Loucy (cell line): Measurements from ENCODE around the gene C13orf46.

Experiments
- H2AFZ ChIP-seq: fragments of 200-600 bp; sonication (generic); 2 replicates; pipeline ENCODE4 v1.6.0; 2016; ENCODE audit warnings: antibody characterized with exemption, mild to moderate bottlenecking, low read length, moderate library complexity
- H3F3A ChIP-seq: fragments of 200-600 bp; 2 replicates; pipeline ENCODE4 v1.6.0; 2016; ENCODE audit warnings: antibody characterized with exemption, low read depth, mild to moderate bottlenecking
- H3K27me3 ChIP-seq: fragments of 200-600 bp; sonication (generic); 2 replicates; pipeline ENCODE4 v1.6.1; 2014; ENCODE audit warnings: low read length, mild to moderate bottlenecking; ENCODE audit not compliant: insufficient read depth, poor library complexity, severe bottlenecking
- H3K36me3 ChIP-seq: fragments of 200-600 bp; sonication (generic); 2 replicates; pipeline ENCODE4 v1.6.1; 2016; ENCODE audit warnings: low read length; ENCODE audit not compliant: insufficient read depth
- H3K4me1 ChIP-seq: fragments of 200-600 bp; sonication (generic); 2 replicates; pipeline ENCODE4 v1.5.1; 2014; ENCODE audit warnings: low read length, mild to moderate bottlenecking; ENCODE audit not compliant: insufficient read depth, poor library complexity, severe bottlenecking
- H3K4me2 ChIP-seq: fragments of 200-600 bp; sonication (generic); 2 replicates; pipeline ENCODE4 v1.6.0; 2014; ENCODE audit warnings: antibody characterized with exemption, low read length, low read depth, mild to moderate bottlenecking; ENCODE audit not compliant: poor library complexity, severe bottlenecking
- H3K4me3 ChIP-seq: fragments of 200-600 bp; sonication (generic); 2 replicates; pipeline ENCODE4 v1.5.1; 2014; ENCODE audit warnings: low read length, mild to moderate bottlenecking, mixed read lengths; ENCODE audit not compliant: poor library complexity, severe bottlenecking
- H3K79me2 ChIP-seq: fragments of 200-600 bp; sonication (generic); 2 replicates; pipeline ENCODE4 v1.6.1; 2014; ENCODE audit warnings: low read length; ENCODE audit not compliant: insufficient read depth
- H3K9ac ChIP-seq: fragments of 200-600 bp; sonication (generic); 2 replicates; pipeline ENCODE4 v1.6.0; 2014; ENCODE audit warnings: mild to moderate bottlenecking, low read depth, low read length, moderate library complexity; ENCODE audit not compliant: poor library complexity, severe bottlenecking
- H3K9me2 ChIP-seq: fragments of 200-600 bp; sonication (generic); replicated peaks from 2 replicates; pipeline ENCODE4 v1.6.1; 2016; ENCODE audit warnings: low read depth, low read length, mixed read lengths
- H3K9me3 ChIP-seq: fragments of 200-600 bp; sonication (generic); 2 replicates; pipeline ENCODE4 v1.6.1; 2014; ENCODE audit warnings: mild to moderate bottlenecking, antibody characterized with exemption, low read length, low read depth; ENCODE audit not compliant: insufficient read depth
- H4K20me1 ChIP-seq: fragments of 200-600 bp; sonication (generic); 2 replicates; pipeline ENCODE4 v1.6.0; 2014; ENCODE audit warnings: antibody characterized with exemption, low read length, mild to moderate bottlenecking; ENCODE audit not compliant: insufficient read depth, poor library complexity, severe bottlenecking
- EZH2phosphoT487 ChIP-seq: fragments of 200-600 bp; IDR thresholded peaks from 2 replicates; pipeline ENCODE4 v1.6.1; 2018; ENCODE audit warnings: antibody characterized with exemption, mild to moderate bottlenecking, moderate library complexity, borderline replicate concordance
- TF ChIP-seq, protein P1 (sequence below): fragments of 200-600 bp; sonication (generic); conservative IDR thresholded peaks from 2 replicates; pipeline ENCODE4 v1.5.1; 2014; ENCODE audit warnings: mild to moderate bottlenecking, antibody characterized with exemption, low read length

The C13orf46 gene

DNA sequence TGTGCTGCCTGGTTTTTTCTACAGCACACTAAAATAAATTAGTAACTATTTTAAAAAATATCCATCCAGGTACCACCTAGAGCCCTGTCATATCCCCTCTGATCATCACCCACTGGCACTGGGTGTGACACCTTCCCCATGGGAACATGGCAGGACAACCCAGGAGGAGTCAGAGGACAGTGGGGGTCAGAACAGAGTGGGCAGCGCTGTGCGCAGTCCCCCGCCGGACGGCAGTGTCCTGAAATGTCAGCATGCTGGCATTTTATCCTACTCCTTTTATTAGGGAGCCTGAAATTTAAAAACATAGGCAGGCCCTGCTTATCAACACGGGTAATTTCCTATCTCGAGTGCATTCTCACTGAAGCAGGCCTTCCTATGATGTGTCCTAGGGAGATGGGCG lies 67.9 kb downstream of the C13orf46 start:
- Histone ChIP-seq H4K20me1 (no peaks in the 10 kb centered on the region), H3K27me3 (no peaks in the 10 kb centered on the region), H3K9ac (no peak overlapping the region), H3K4me2 (no peak overlapping the region), H3K9me3 (peaks cover under 1% of the 10 kb centered on the region; the same call in 1 of the 2 replicates), H3K79me2 (no peaks in the 10 kb centered on the region), H3F3A (no peaks in the 10 kb centered on the region), H3K4me3 (no peak overlapping the region), H2AFZ (no peak overlapping the region), H3K4me1 (peaks cover 4% of the 10 kb centered on the region), H3K36me3 (no peaks in the 10 kb centered on the region), H3K9me2 (no peaks in the 10 kb centered on the region)
- TF ChIP-seq EZH2phosphoT487 = no peak
- TF ChIP-seq, protein P1, sequence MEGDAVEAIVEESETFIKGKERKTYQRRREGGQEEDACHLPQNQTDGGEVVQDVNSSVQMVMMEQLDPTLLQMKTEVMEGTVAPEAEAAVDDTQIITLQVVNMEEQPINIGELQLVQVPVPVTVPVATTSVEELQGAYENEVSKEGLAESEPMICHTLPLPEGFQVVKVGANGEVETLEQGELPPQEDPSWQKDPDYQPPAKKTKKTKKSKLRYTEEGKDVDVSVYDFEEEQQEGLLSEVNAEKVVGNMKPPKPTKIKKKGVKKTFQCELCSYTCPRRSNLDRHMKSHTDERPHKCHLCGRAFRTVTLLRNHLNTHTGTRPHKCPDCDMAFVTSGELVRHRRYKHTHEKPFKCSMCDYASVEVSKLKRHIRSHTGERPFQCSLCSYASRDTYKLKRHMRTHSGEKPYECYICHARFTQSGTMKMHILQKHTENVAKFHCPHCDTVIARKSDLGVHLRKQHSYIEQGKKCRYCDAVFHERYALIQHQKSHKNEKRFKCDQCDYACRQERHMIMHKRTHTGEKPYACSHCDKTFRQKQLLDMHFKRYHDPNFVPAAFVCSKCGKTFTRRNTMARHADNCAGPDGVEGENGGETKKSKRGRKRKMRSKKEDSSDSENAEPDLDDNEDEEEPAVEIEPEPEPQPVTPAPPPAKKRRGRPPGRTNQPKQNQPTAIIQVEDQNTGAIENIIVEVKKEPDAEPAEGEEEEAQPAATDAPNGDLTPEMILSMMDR = no peak

GRCh38 chr13:113905018-113905417 lies 68.9 kb downstream of the C13orf46 start:
- peaks cover 4% of the 10 kb centered on the region; the same call in 1 of the 2 replicates for H3K9me3 ChIP-seq
- peaks cover 4% of the 10 kb centered on the region for H3K4me1 ChIP-seq
- no peak overlapping the region for H3K4me3 ChIP-seq
- no peaks in the 10 kb centered on the region for H3K36me3 ChIP-seq
- H3K9me2 ChIP-seq = no peaks in the 10 kb centered on the region
- no peak overlapping the region for H3K9ac ChIP-seq
- H2AFZ ChIP-seq = no peak overlapping the region
- no peaks in the 10 kb centered on the region for H3F3A ChIP-seq
- H3K79me2 ChIP-seq = no peaks in the 10 kb centered on the region
- TF ChIP-seq EZH2phosphoT487 = no peak
- TF ChIP-seq, protein P1 = no peak
- no peaks in the 10 kb centered on the region for H4K20me1 ChIP-seq
- H3K27me3 ChIP-seq = no peaks in the 10 kb centered on the region
- no peak overlapping the region for H3K4me2 ChIP-seq

DNA sequence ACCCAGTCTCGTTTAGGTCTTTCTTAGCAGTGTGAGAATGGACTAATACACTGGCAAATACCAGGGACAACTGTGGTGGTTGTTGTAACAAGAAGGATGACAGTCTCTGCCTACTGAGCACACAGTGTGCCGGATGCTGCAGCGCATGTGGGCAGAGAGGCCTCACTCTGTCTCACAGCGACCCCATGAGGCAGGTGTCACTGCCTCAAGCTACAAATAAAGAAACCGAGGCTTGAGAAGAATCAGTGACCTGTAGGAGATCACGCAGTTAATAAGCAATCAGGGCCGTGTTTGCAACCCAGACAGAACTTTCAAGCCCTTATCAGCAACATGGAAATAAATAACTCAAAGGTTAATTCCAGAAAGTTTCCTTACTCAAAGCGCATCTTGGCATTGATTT lies 69.5 kb downstream of the C13orf46 start:
- Histone ChIP-seq H3F3A (no peaks in the 10 kb centered on the region), H3K9me3 (peaks cover 4% of the 10 kb centered on the region; the same call in 1 of the 2 replicates), H3K4me3 (no peak overlapping the region), H4K20me1 (no peaks in the 10 kb centered on the region), H3K4me1 (peaks cover 4% of the 10 kb centered on the region), H3K27me3 (no peaks in the 10 kb centered on the region), H3K9ac (no peak overlapping the region), H3K79me2 (no peaks in the 10 kb centered on the region), H3K9me2 (no peaks in the 10 kb centered on the region), H3K4me2 (no peak overlapping the region), H2AFZ (no peak overlapping the region), H3K36me3 (no peaks in the 10 kb centered on the region)
- no peak for TF ChIP-seq EZH2phosphoT487
- TF ChIP-seq, protein P1 = peak; percentile 57
